ENCODE data around the gene EDN1. TPM values are rescaled to one million over a fixed set of nuclear protein-coding genes. Genes with fewer than 3 reads are reported as not detected.
"Not testable (repeated sequence)": the region's sequence is repeated elsewhere in the genome, so short reads cannot be mapped to it uniquely, and the experiment has no call there.

The EDN1 gene
- total RNA-seq, 2 experiments from 2014 or later = not detected

- ATAC-seq = no peak
- peaks cover 9% of the 10 kb centered on the region for H3K27me3 Mint-ChIP-seq
- H3K4me3 Mint-ChIP-seq = no peak overlapping the region
- DNase-seq = no peak
- no peaks in the 10 kb centered on the region for H3K4me1 Mint-ChIP-seq
- H3K9me3 Mint-ChIP-seq (ENCODE audit: low read depth) = no peaks in the 10 kb centered on the region
- no peak overlapping the region for H3K27ac Mint-ChIP-seq
- CTCF ChIA-PET = interaction anchor here (1.4 kb wide), 1 partner anchor 22 kb away, joined by 3 read pairs; no protein-coding TSS in a partner anchor
- H3K36me3 Mint-ChIP-seq = no peaks in the 10 kb centered on the region
Observed at GRCh38 chr6:12331474-12331873, 41.3 kb downstream of the EDN1 start.

- Mint-ChIP-seq H3K9me3 (ENCODE audit: low read depth) (no peaks in the 10 kb centered on the region), H3K27me3 (peaks cover 6% of the 10 kb centered on the region), H3K4me1 (no peaks in the 10 kb centered on the region), H3K4me3 (no peak overlapping the region), H3K27ac (no peak overlapping the region), H3K36me3 (no peaks in the 10 kb centered on the region)
- CTCF ChIA-PET = interaction anchor here (1.4 kb wide), 1 partner anchor 23 kb away, joined by 3 read pairs; no protein-coding TSS in a partner anchor
- no peak for ATAC-seq
- no peak for DNase-seq
Observed at GRCh38 chr6:12331951-12332749, 42.0 kb downstream of the EDN1 start.

GRCh38 chr6:12332750-12333079 is 42.6 kb downstream of the EDN1 start:
- H3K27ac Mint-ChIP-seq; DNase-seq; H3K4me3 Mint-ChIP-seq; H3K27me3 Mint-ChIP-seq; H3K4me1 Mint-ChIP-seq; ATAC-seq; H3K36me3 Mint-ChIP-seq; H3K9me3 Mint-ChIP-seq (ENCODE audit: low read depth); CTCF ChIA-PET: not testable (repeated sequence)

GRCh38 chr6:12333128-12333527 is 43.0 kb downstream of the EDN1 start:
- DNase-seq = no peak
- Mint-ChIP-seq H3K27me3 (peaks cover 4% of the 10 kb centered on the region), H3K9me3 (ENCODE audit: low read depth) (no peaks in the 10 kb centered on the region), H3K36me3 (no peaks in the 10 kb centered on the region), H3K4me1 (no peaks in the 10 kb centered on the region), H3K27ac (no peak overlapping the region), H3K4me3 (no peak overlapping the region)
- no peak for ATAC-seq
- CTCF ChIA-PET = no interaction called here

- DNase-seq (no peak), ATAC-seq (no peak)
- Mint-ChIP-seq H3K4me3 (no peak overlapping the region), H3K27ac (no peak overlapping the region), H3K36me3 (no peaks in the 10 kb centered on the region), H3K9me3 (ENCODE audit: low read depth) (no peaks in the 10 kb centered on the region), H3K27me3 (peaks cover 4% of the 10 kb centered on the region), H3K4me1 (no peaks in the 10 kb centered on the region)
- CTCF ChIA-PET = no interaction called here
Observed at GRCh38 chr6:12334526-12335130, 44.5 kb downstream of the EDN1 start.

GRCh38 chr6:12335131-12335527 is 45.0 kb downstream of the EDN1 start:
- Mint-ChIP-seq H3K27me3 (peaks cover 4% of the 10 kb centered on the region), H3K27ac (no peak overlapping the region), H3K4me1 (no peaks in the 10 kb centered on the region), H3K9me3 (ENCODE audit: low read depth) (no peaks in the 10 kb centered on the region), H3K4me3 (no peak overlapping the region), H3K36me3 (no peaks in the 10 kb centered on the region)
- CTCF ChIA-PET = no interaction called here
- no peak for DNase-seq
- no peak for ATAC-seq

GRCh38 chr6:12335717-12336116 is 45.6 kb downstream of the EDN1 start:
- no peaks in the 10 kb centered on the region for H3K9me3 Mint-ChIP-seq (ENCODE audit: low read depth)
- no peak overlapping the region for H3K27ac Mint-ChIP-seq
- DNase-seq (no peak), ATAC-seq (no peak)
- peaks cover 3% of the 10 kb centered on the region for H3K27me3 Mint-ChIP-seq
- H3K4me3 Mint-ChIP-seq = no peak overlapping the region
- no peaks in the 10 kb centered on the region for H3K36me3 Mint-ChIP-seq
- CTCF ChIA-PET = no interaction called here
- no peaks in the 10 kb centered on the region for H3K4me1 Mint-ChIP-seq

- no peak for ATAC-seq
- CTCF ChIA-PET = no interaction called here
- H3K4me1 Mint-ChIP-seq = no peaks in the 10 kb centered on the region
- peaks cover 2% of the 10 kb centered on the region for H3K27me3 Mint-ChIP-seq
- no peaks in the 10 kb centered on the region for H3K9me3 Mint-ChIP-seq (ENCODE audit: low read depth)
- DNase-seq = no peak
- H3K27ac Mint-ChIP-seq = no peak overlapping the region
- H3K36me3 Mint-ChIP-seq = no peaks in the 10 kb centered on the region
- no peak overlapping the region for H3K4me3 Mint-ChIP-seq
Observed at GRCh38 chr6:12336121-12336971, 46.2 kb downstream of the EDN1 start.

GRCh38 chr6:12339022-12339421 is 48.9 kb downstream of the EDN1 start:
- DNase-seq = no peak
- Mint-ChIP-seq H3K4me3 (no peak overlapping the region), H3K27me3 (peaks cover 2% of the 10 kb centered on the region), H3K4me1 (no peaks in the 10 kb centered on the region), H3K36me3 (no peaks in the 10 kb centered on the region), H3K9me3 (ENCODE audit: low read depth) (no peaks in the 10 kb centered on the region), H3K27ac (no peak overlapping the region)
- CTCF ChIA-PET = no interaction called here
- ATAC-seq = no peak

GRCh38 chr6:12339808-12340487 is 49.8 kb downstream of the EDN1 start:
- DNase-seq = no peak
- no peaks in the 10 kb centered on the region for H3K9me3 Mint-ChIP-seq (ENCODE audit: low read depth)
- peaks cover 2% of the 10 kb centered on the region for H3K27me3 Mint-ChIP-seq
- no peak overlapping the region for H3K27ac Mint-ChIP-seq
- no peak overlapping the region for H3K4me3 Mint-ChIP-seq
- CTCF ChIA-PET = no interaction called here
- H3K36me3 Mint-ChIP-seq = no peaks in the 10 kb centered on the region
- no peaks in the 10 kb centered on the region for H3K4me1 Mint-ChIP-seq
- ATAC-seq = no peak

- Mint-ChIP-seq H3K4me1 (no peaks in the 10 kb centered on the region), H3K9me3 (ENCODE audit: low read depth) (no peaks in the 10 kb centered on the region), H3K27ac (no peak overlapping the region), H3K36me3 (no peaks in the 10 kb centered on the region), H3K4me3 (no peak overlapping the region), H3K27me3 (peaks cover 2% of the 10 kb centered on the region)
- CTCF ChIA-PET = no interaction called here
- DNase-seq = no peak
- no peak for ATAC-seq
Observed at GRCh38 chr6:12340488-12340818, 50.3 kb downstream of the EDN1 start.

- H3K9me3 Mint-ChIP-seq (ENCODE audit: low read depth) = no peaks in the 10 kb centered on the region
- peaks cover 2% of the 10 kb centered on the region for H3K27me3 Mint-ChIP-seq
- no peaks in the 10 kb centered on the region for H3K36me3 Mint-ChIP-seq
- DNase-seq (no peak), ATAC-seq (no peak)
- no peaks in the 10 kb centered on the region for H3K4me1 Mint-ChIP-seq
- no peak overlapping the region for H3K27ac Mint-ChIP-seq
- CTCF ChIA-PET = no interaction called here
- no peak overlapping the region for H3K4me3 Mint-ChIP-seq
Observed at GRCh38 chr6:12342664-12343063, 52.5 kb downstream of the EDN1 start.

GRCh38 chr6:12343122-12343439 is 52.9 kb downstream of the EDN1 start:
- no peak overlapping the region for H3K27ac Mint-ChIP-seq
- DNase-seq (no peak), ATAC-seq (no peak)
- H3K4me3 Mint-ChIP-seq = no peak overlapping the region
- H3K4me1 Mint-ChIP-seq = no peaks in the 10 kb centered on the region
- H3K27me3 Mint-ChIP-seq = peaks cover 2% of the 10 kb centered on the region
- H3K9me3 Mint-ChIP-seq (ENCODE audit: low read depth) = no peaks in the 10 kb centered on the region
- CTCF ChIA-PET = no interaction called here
- no peaks in the 10 kb centered on the region for H3K36me3 Mint-ChIP-seq

Measured in activated CD8-positive, alpha-beta memory T cell treated with anti-CD3 and anti-CD28 coated beads, Interleukin-2, amount 10 ng/mL, durations not matched to agents 7 days and 5 days (primary cell).